ENCODE data around the gene FYB2.

GRCh38 chr1:56683569-56683968 is 135.6 kb downstream of the FYB2 start:
- TF ChIP-seq CTCF (IDR thresholded peaks at IDR 0.05) = no peak
- no peak for TF ChIP-seq POLR2A (IDR thresholded peaks at IDR 0.05)
